K562 (cell line): Measurements from ENCODE around the gene SMAGP. TPM values are rescaled to one million over a fixed set of nuclear protein-coding genes. Genes with fewer than 3 reads are reported as not detected.

Source experiments
- ATAC-seq: fragments of 200-7000 bp; cut with Tn5 transposase; 3 replicates; pipeline ENCODE4 v1.9.1; 2020; ENCODE audit warnings: moderate library complexity
- BruUV-seq: library from RNA; stranded (reverse); fragments of 400-500 nt; replicated peaks from 2 replicates; lab custom pipeline; 2021; lab: Mats Ljungman, UMichigan
- CTCF ChIA-PET: fragments of 300-600 bp; formaldehyde crosslinking; extraction: SDS; loops from one replicate; lab custom pipeline; 2021; ENCODE audit warnings: low intra/inter-chr PET ratio; lab: Yijun Ruan, JAX
- POLR2A ChIA-PET: fragments of 300-600, 350-650 bp; sonication (Branson Sonifier 250); formaldehyde crosslinking; extraction: SDS; loops from one replicate; lab custom pipeline; 2021; ENCODE audit warnings: antibody characterized with exemption, inconsistent platforms; lab: Yijun Ruan, JAX
- DNase-seq, 4 experiments: peaks; one replicate each; pipeline versions ENCODE4 v3.0.0 to v3.0.0-alpha.2; 2011 to 2018; ENCODE audit warnings: low spot score in 3 of 4, mixed read lengths in 3 of 4; ENCODE audit errors: extremely low read depth in 1 of 4
- FAIRE-seq: peaks from 2 replicates; lab custom pipeline; 2011; peaks lifted over from hg19 to GRCh38; lab: Jason Lieb, UNC
- H2AFZ ChIP-seq: 2 replicates; pipeline ENCODE4 v1.6.0; 2011; ENCODE audit warnings: low read depth, low read length, control low read depth, inconsistent platforms
- H3K27ac ChIP-seq: fragments of 200-600 bp; 3 replicates; pipeline ENCODE4 v1.8.0; 2011; ENCODE audit warnings: low read depth, mild to moderate bottlenecking, control low read depth, inconsistent platforms, low read length, moderate library complexity, mixed read lengths; ENCODE audit errors: extremely low read depth
- H3K27me3 ChIP-seq, 2 experiments: fragments of 300-600 bp in 1 of 2; 2 replicates in 1 of 2; 3 replicates in 1 of 2; pipeline versions ENCODE4 v1.6.0 to v1.8.0; 2011; ENCODE audit warnings: inconsistent platforms in 2 of 2, low read length in 2 of 2, mild to moderate bottlenecking in 1 of 2, mixed read lengths in 1 of 2, moderate library complexity in 1 of 2; ENCODE audit not compliant: control insufficient read depth in 2 of 2, insufficient read depth in 2 of 2
- H3K36me3 ChIP-seq: fragments of 300-600 bp; 3 replicates; pipeline ENCODE4 v1.8.0; 2011; ENCODE audit warnings: mild to moderate bottlenecking, low read length, inconsistent platforms; ENCODE audit not compliant: control insufficient read depth, insufficient read depth
- H3K4me1 ChIP-seq, 2 experiments: fragments of 200-600 bp in 1 of 2; replicated peaks in 1 of 2; 2 replicates in 1 of 2; 3 replicates in 1 of 2; pipeline versions ENCODE4 v1.5.1 to v1.8.0; 2011; ENCODE audit warnings: inconsistent platforms in 2 of 2, low read length in 2 of 2, mild to moderate bottlenecking in 1 of 2, mixed read lengths in 1 of 2, moderate library complexity in 1 of 2; ENCODE audit not compliant: control insufficient read depth in 2 of 2, insufficient read depth in 2 of 2
- H3K4me2 ChIP-seq: 2 replicates; pipeline ENCODE4 v1.6.1; 2011; ENCODE audit warnings: low read length, control low read depth, inconsistent platforms, mixed read lengths; ENCODE audit not compliant: insufficient read depth
- H3K4me3 ChIP-seq: fragments of 200-600 bp; sonication (generic), shearing (Covaris generic); 2 replicates; pipeline ENCODE4 v1.5.1; 2016; ENCODE audit warnings: control low read depth, inconsistent platforms
- H3K79me2 ChIP-seq: fragments of 200-600 bp; 3 replicates; pipeline ENCODE4 v1.8.0; 2011; ENCODE audit warnings: low read length, inconsistent platforms; ENCODE audit not compliant: control insufficient read depth, insufficient read depth
- H3K9ac ChIP-seq, 2 experiments: 2 replicates each; pipeline versions ENCODE4 v1.6.0 to v1.6.1; 2011; ENCODE audit warnings: low read depth in 2 of 2, low read length in 2 of 2, control low read depth in 1 of 2, inconsistent platforms in 1 of 2, mild to moderate bottlenecking in 1 of 2, mixed read lengths in 1 of 2; ENCODE audit not compliant: insufficient read depth in 1 of 2
- H3K9me1 ChIP-seq: one replicate; pipeline ENCODE4 v1.6.0; 2011; ENCODE audit warnings: inconsistent platforms, mild to moderate bottlenecking, low read length, moderate library complexity; ENCODE audit not compliant: control insufficient read depth, insufficient read depth
- H3K9me3 ChIP-seq: replicated peaks from 2 replicates; pipeline ENCODE4 v1.5.1; 2011; ENCODE audit warnings: low read depth, low read length, inconsistent platforms; ENCODE audit not compliant: control insufficient read depth, insufficient read depth
- H4K20me1 ChIP-seq: replicated peaks from 2 replicates; pipeline ENCODE4 v1.6.1; 2011; ENCODE audit warnings: low read length, inconsistent platforms, mixed read lengths; ENCODE audit not compliant: control insufficient read depth, insufficient read depth
- WGBS: fragments of 100-300 bp; shearing (Covaris generic); methylation state at CpG from one replicate; pipeline ENCODE4 v1.1.6; 2016; ENCODE audit warnings: low coverage, mixed read lengths; ENCODE audit not compliant: insufficient coverage; ENCODE audit errors: missing lambda C conversion rate; 5-methylcytosine and 5-hydroxymethylcytosine counted together
- in situ Hi-C: fragments of 300-500 bp; cut with MboI; formaldehyde crosslinking; loops from 4 replicates; pipeline ENCODE4 v1.15.0; 2018; ENCODE audit warnings: inconsistent platforms, mixed read lengths
- intact Hi-C: fragments of 100-400 bp; cut with micrococcal nuclease; formaldehyde crosslinking; loops from 2 replicates; pipeline ENCODE4 v1.14.2; 2022
- polyA plus RNA-seq, 8 experiments: library from polyadenylated mRNA; depleted of rRNA in 4 of 8; stranded (reverse) in 5 of 8; unstranded in 3 of 8; fragments of >200 nt; fragmentation: Nextera tagmentation in 2 of 8; fragmentation: Illumina TruSeq in 1 of 8; extraction: Ambion mirVana in 2 of 8; extraction: Trizol in 1 of 8; gene quantifications; 2 replicates each; pipeline versions ENCODE4 v1.2.1 to v1.2.3, GENCODE V29; 2011 to 2014; ENCODE audit warnings: inconsistent platforms in 1 of 8, missing spikeins in 1 of 8
- total RNA-seq, 7 experiments: library from RNA; depleted of rRNA in 6 of 7; stranded (reverse); fragments of >200 nt in 6 of 7; fragmentation: Illumina TruSeq in 2 of 7; extraction: Trizol in 2 of 7; gene quantifications; 2 replicates each; pipeline versions ENCODE4 v1.2.1 to v1.2.3, GENCODE V29; 2011 to 2021; ENCODE audit warnings: low replicate concordance in 1 of 7
- TF ChIP-seq, protein P1 (sequence below), 2 experiments: fragments of 250-450 bp in 1 of 2; fragments of 450-650 bp in 1 of 2; sonication (Bioruptor Pico) in 1 of 2; IDR thresholded peaks; 2 replicates each; pipeline versions ENCODE4 v1.6.1 to v1.8.0; 2016 to 2021; ENCODE audit warnings: mild to moderate bottlenecking in 2 of 2, moderate library complexity in 2 of 2, missing compliant biosample characterization in 1 of 2, missing genetic modification characterization in 1 of 2
- TF ChIP-seq, protein P2 (sequence below), 3 experiments: IDR thresholded peaks in 2 of 3; conservative IDR thresholded peaks in 1 of 3; 2 replicates each; pipeline ENCODE4 v1.5.1; 2011 to 2012; ENCODE audit warnings: low read length in 3 of 3, mild to moderate bottlenecking in 3 of 3, control low read depth in 2 of 3, improper control_type of control experiment in 1 of 3, inconsistent platforms in 1 of 3, low read depth in 1 of 3, mixed read lengths in 1 of 3, moderate library complexity in 1 of 3; ENCODE audit not compliant: insufficient read depth in 2 of 3

SMAGP gene
- total and polyA plus RNA-seq, 9 of the 15 experiments (the other 6 are each of a cell fraction or from before 2014, with no cell fraction given): 23.1 to 62.3 (median 29.9) TPM

DNA sequence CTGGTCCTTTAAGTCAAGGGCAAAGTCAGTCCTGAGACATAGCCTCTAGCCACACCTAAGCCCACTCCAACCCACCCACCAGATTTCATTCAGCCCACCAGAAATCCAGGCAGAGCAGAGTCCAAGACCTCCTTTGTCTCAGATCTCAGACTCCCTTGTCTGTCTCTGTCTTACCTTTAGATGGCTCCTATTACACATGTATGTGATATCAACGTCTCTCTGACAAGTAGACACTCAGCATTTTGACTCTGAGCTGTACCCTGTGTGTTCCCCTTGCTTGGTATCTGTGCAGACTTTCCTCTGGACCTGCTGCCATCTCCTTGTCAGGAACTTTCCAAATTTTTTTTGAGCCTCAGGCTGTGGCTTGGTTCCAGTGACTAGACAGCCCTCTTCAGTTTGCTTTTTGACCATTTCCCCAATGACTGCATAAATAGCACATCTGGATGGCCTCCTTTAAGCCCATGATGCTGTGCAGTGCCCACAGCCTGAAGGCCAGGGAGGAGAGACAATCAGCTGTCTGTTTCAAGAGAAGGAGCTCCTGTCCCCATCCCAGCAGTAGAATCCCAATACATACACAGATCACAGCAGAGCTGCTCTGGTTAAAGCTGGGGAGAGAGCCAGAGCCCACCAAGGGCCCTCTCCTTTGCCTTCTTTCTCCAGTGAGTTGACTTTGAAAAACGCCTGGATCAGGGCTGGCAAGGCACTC, 59.4 kb downstream of the SMAGP start:
- peak overlapping the region in 1 of 2 experiments; percentile 28; a peak in 1 of 4 replicates for H3K9ac ChIP-seq
- H3K27ac ChIP-seq: no peak overlapping the region
- BruUV-seq: no TSS peak
- no peak overlapping the region for H2AFZ ChIP-seq
- no peaks in the 10 kb centered on the region for H3K79me2 ChIP-seq
- no peak for DNase-seq
- TF ChIP-seq, protein P1, sequence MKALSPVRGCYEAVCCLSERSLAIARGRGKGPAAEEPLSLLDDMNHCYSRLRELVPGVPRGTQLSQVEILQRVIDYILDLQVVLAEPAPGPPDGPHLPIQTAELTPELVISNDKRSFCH (CRISPR knock-in tag; IDR thresholded peaks at IDR 0.05): no peak
- TF ChIP-seq, protein P1 (tag; IDR thresholded peaks at IDR 0.05): no peak
- TF ChIP-seq, protein P2, sequence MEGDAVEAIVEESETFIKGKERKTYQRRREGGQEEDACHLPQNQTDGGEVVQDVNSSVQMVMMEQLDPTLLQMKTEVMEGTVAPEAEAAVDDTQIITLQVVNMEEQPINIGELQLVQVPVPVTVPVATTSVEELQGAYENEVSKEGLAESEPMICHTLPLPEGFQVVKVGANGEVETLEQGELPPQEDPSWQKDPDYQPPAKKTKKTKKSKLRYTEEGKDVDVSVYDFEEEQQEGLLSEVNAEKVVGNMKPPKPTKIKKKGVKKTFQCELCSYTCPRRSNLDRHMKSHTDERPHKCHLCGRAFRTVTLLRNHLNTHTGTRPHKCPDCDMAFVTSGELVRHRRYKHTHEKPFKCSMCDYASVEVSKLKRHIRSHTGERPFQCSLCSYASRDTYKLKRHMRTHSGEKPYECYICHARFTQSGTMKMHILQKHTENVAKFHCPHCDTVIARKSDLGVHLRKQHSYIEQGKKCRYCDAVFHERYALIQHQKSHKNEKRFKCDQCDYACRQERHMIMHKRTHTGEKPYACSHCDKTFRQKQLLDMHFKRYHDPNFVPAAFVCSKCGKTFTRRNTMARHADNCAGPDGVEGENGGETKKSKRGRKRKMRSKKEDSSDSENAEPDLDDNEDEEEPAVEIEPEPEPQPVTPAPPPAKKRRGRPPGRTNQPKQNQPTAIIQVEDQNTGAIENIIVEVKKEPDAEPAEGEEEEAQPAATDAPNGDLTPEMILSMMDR (IDR thresholded peaks at IDR 0.05 in 2 of 3, conservative IDR thresholded peaks at IDR 0.05 in 1 of 3; ENCODE audit: insufficient read depth in 2 of 3, low read depth in 1 of 3, low read length in 3 of 3): peak in 1 of 3 experiments; percentile 3; a peak in 1 of 6 replicates
- TF ChIP-seq, all 486 proteins: peak for 1
- H3K36me3 ChIP-seq: no peaks in the 10 kb centered on the region
- H3K4me1 ChIP-seq: no peaks in the 10 kb centered on the region; a peak in 1 of 5 replicates
- H4K20me1 ChIP-seq: no peaks in the 10 kb centered on the region
- ChIA-PET CTCF (no interaction called here), POLR2A (interaction anchor here (0.7 to 1.3 kb wide), 4 partner anchors 11 to 151 kb away, joined by 3 to 6 read pairs (median 4); partner anchors contain the start of gene CSRNP2)
- H3K4me2 ChIP-seq: no peak overlapping the region
- ATAC-seq (peak; percentile 65), FAIRE-seq (peak; percentile 48)
- H3K9me1 ChIP-seq: no peaks in the 10 kb centered on the region
- H3K9me3 ChIP-seq: no peaks in the 10 kb centered on the region
- WGBS: 5% methylated on average over 2 of the region's 2 CpGs
- intact Hi-C loops (no loop called here), in situ Hi-C loops (no loop called here)
- no peak overlapping the region for H3K4me3 ChIP-seq
- no peaks in the 10 kb centered on the region for H3K27me3 ChIP-seq
